ENCODE measurements around the gene ATG7.
"Not testable (repeated sequence)": the region's sequence is repeated elsewhere in the genome, so short reads cannot be mapped to it uniquely, and the experiment has no call there.

ATG7 gene

GRCh38 chr3:11437506-11437905, 165.3 kb downstream of the ATG7 start:
- DNase-seq: no peak

GRCh38 chr3:11438646-11439045, 166.4 kb downstream of the ATG7 start:
- DNase-seq: no peak

- DNase-seq: not testable (repeated sequence)
Observed at GRCh38 chr3:11441346-11441745, 169.1 kb downstream of the ATG7 start.

- no peak for DNase-seq
Observed at GRCh38 chr3:11444404-11444803, 172.2 kb downstream of the ATG7 start.

- not testable (repeated sequence) for DNase-seq
Observed at GRCh38 chr3:11445193-11445592, 173.0 kb downstream of the ATG7 start.

GRCh38 chr3:11445883-11446282, 173.7 kb downstream of the ATG7 start:
- DNase-seq: no peak

GRCh38 chr3:11447584-11448200, 175.5 kb downstream of the ATG7 start:
- no peak for DNase-seq

GRCh38 chr3:11450015-11450414, 177.8 kb downstream of the ATG7 start:
- DNase-seq: no peak

- no peak for DNase-seq
Observed at GRCh38 chr3:11452312-11452711, 180.1 kb downstream of the ATG7 start.

- no peak for DNase-seq
Observed at GRCh38 chr3:11452885-11453847, 181.0 kb downstream of the ATG7 start.

GRCh38 chr3:11455956-11456355, 183.8 kb downstream of the ATG7 start:
- DNase-seq: no peak

GRCh38 chr3:11457135-11457534, 184.9 kb downstream of the ATG7 start:
- no peak for DNase-seq

- DNase-seq: no peak
Observed at GRCh38 chr3:11459186-11459824, 187.1 kb downstream of the ATG7 start.

GRCh38 chr3:11461226-11461625, 189.0 kb downstream of the ATG7 start:
- DNase-seq: no peak

GRCh38 chr3:11462673-11463072, 190.5 kb downstream of the ATG7 start:
- not testable (repeated sequence) for DNase-seq

GRCh38 chr3:11463591-11463990, 191.4 kb downstream of the ATG7 start:
- DNase-seq: no peak

GRCh38 chr3:11464356-11464755, 192.2 kb downstream of the ATG7 start:
- no peak for DNase-seq

- DNase-seq: no peak
Observed at GRCh38 chr3:11465744-11466616, 193.8 kb downstream of the ATG7 start.

GRCh38 chr3:11467875-11468274, 195.7 kb downstream of the ATG7 start:
- no peak for DNase-seq

GRCh38 chr3:11470031-11470853, 198.0 kb downstream of the ATG7 start:
- no peak for DNase-seq

GRCh38 chr3:11475324-11475723, 203.1 kb downstream of the ATG7 start:
- DNase-seq: no peak

- no peak for DNase-seq
Observed at GRCh38 chr3:11476735-11477144, 204.5 kb downstream of the ATG7 start.

Data from NCI-H1092 treated with DMSO at 0.1 percent for 48 hours (cell line).